Dedifferentiated amniotic fluid mesenchymal stem cell (primary cell): Measurements from ENCODE around the gene ABCG5.
A peak's percentile ranks its signal among the peaks of the same experiment; 100 is the strongest.

ENCODE experiments used
- DNase-seq: peaks from one replicate; pipeline ENCODE4 v3.0.0-alpha.2; 2016; ENCODE audit errors: extremely low spot score

ABCG5 gene

DNA sequence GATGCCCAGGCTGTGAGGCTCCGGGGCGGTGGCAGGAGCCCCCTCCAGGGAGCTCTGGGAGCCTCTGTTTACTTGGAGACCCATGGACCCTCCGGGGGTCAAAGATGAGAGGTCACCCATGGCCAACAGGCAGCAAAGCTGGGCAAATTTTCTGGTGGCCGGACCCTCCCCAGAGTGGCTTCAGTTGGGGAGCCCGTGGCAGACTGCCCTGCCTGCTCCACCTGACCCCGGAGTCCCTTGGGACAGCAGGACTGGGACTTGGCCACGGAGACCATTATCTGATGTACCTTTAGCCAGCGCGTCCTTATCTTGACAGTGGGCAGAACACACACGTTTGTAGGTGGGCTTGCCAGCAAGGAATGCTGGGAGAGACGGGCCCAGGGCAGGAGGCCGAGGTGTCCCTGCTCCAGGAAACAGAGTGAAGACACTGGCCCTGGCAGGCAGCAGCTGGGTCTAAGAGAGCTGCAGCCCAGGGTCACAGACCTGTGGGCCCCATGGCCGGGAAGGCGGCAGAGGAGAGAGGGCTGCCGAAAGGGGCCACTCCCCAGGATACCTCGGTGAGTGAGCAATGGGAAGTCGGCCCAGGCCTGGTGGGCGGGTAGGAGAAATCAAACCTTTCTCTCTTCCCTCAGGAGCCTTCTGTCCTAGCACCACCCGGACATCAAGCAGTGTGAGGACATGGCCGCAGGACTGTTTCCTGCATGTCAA lies at the start of gene ABCG5, which contains the start of gene ABCG8:
ABCG5 (minus strand) TSS at position 280 of the 708 bp plus-strand sequence; CDS start at position 120, 160 bp downstream.
ABCG8 (plus strand) TSS at position 412 of the 708 bp plus-strand sequence; CDS start at position 495, 83 bp downstream.
- DNase-seq, result no peak

DNA sequence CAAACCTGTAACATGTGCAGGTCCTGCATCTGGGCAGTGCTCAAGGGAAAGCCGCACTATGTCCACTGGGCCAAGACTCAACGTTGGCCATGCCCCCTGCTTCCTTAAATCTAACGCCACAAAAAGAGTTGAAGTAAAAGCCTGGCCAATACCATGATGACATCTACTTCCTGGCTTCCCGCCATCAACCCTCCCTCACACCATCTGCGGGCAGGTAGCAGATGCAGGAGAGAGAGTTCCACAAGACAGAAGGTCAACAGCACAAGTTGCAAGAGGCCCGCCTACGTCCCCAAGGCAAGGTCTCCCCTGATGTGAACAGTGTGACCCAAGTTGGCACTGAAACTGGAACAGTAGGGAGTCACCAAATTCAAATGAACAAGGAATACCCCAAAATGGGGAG lies 48.5 kb upstream of the ABCG5 start:
- no peak for DNase-seq

DNA sequence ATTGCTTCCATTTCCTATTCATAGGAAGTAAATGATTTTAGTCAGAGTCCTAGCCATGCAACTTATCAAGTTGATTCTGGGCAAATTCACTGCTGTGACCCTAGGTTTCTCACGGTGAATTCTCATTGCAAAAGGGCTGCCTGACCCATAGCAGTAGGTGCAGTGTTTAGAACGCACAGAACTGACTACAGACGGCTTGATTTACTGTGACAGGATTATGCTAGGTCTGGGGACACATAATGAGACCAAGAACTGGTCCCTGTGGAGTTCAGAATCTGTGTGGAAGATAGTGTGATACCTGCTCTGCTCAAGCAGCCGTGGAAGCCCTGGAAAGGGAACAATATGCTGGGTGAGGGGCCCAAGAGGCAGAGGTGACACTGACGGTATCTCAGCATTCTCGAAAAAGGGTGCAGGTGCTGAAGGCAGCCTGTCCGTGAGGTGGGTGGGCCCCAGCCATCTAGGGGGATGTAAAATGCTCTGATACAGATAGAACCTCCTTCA lies 46.5 kb upstream of the ABCG5 start:
- no peak for DNase-seq

DNA sequence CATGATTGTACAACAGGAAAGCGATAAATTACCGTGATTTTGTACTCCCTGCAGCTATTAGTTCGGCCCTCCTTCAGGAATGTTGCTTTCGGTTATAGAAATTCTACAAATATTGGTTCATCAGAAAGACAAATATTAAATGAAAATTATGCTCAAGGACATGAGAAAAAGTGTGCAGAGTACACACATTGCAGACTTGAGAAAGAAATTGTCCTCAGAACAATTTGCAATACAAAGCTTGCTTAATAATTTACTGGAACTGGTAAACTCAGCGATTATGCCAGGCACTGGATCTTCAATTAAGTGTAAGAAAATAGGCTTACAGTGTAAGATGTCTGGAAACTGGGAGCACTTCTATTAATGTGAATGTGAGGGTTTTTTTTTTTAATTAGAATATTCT lies 46.0 kb upstream of the ABCG5 start:
- DNase-seq, result no peak

DNA sequence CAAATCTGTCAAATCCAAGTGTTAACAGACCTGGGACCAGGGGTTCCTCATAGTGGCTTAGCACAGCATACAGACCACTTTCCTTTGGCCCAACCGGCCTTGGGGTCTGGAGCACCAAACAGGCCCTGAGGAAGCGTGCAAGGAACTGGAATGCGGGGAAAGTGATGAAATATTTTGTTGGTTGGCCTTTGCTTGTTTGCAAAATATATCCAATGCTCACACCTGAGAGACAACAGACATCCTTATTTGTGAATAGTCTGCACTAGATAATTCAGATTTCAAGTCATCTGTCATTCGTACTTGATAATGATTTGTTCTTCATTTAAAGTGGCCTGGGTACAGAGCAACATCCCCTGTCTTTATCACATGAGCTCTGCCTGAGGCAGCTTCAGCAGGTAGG lies 43.7 kb upstream of the ABCG5 start:
- DNase-seq, result no peak

DNA sequence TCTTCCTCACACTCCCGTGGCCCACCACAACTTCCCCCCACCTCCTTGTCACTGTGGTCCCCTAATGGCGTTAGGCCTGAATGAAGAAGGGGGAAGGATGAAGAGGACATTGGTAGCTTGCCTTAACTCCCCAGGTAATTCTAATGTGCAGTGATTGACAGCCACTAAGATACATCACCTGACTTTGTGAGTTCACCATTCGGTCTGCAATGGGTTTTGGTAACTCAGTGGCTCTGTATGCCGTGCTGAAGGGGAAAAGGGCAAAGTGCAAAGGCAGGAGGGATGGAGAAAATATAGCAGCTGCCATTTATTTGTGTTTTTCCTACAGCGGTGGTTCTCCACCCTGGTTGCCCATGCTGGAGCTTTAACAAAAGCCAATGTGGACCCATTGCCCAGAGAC lies 42.3 kb upstream of the ABCG5 start:
- DNase-seq, result no peak

DNA sequence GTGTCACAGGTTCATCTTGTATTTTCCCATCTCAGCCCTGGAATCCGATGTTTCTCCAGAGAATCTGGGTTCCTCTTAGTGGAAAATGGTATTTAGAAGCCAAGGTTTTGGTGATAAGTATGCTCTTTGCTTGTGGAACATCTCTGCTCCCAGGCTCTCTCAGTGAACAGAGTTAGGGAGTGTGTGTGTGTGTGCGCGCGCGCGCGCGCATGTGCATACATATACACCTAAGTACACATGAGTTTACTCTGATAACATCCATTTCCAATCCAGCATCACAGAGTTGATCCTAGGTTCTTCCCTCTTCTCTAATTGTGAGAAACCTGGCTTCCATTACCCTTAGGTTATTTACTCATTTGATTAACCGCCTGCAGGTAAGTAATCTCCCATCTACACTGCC lies 41.8 kb upstream of the ABCG5 start:
- DNase-seq, result no peak

DNA sequence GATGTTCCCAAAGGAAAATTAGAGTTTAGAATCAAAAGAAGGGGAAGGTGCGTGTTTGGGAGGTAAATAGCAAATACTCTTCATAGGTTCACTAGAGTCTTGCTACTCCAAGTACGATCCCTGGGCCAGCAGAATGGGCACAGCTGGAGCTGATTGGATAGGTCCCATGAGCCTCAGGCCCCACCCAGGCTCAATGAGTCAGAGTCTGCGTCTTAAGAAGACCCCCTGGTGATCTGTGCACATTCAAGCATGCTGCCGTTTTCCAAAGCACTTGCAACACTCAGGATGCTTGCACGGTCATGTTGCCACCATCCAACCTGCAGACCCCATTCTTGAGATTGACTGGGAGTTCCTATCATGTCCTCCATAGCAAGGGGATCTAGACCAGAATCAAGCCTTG lies 40.6 kb upstream of the ABCG5 start:
- DNase-seq, result no peak

DNA sequence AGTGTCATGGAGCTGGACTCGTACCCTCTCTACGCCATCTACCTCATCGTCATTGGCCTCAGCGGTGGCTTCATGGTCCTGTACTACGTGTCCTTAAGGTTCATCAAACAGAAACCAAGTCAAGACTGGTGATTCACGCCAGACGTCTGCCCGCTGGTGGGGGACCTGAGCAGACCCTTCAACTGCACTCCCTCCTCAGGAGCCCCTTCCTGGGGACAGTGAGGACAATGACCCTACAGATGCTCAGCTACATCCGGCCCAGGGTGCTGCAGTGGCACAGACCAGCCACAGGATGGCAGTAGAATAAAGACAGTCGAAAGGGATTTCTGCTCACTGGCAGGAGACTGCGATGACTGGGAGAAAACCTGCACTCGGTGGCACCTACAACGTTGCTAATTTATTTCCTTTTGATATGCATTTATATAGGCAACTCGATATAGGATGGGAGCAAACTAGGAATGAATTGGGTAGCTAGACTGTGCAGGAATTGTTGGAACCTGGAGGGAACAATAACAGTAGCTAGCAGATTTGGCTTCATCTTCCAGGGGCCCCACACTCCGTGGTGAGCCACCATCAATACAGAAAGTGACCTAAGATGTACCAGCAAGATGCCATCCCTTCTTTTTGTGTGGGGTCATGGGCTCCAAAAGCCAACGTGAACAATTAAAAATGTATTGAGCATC lies 39.3 kb upstream of the ABCG5 start:
- DNase-seq, result peak; percentile 48

DNA sequence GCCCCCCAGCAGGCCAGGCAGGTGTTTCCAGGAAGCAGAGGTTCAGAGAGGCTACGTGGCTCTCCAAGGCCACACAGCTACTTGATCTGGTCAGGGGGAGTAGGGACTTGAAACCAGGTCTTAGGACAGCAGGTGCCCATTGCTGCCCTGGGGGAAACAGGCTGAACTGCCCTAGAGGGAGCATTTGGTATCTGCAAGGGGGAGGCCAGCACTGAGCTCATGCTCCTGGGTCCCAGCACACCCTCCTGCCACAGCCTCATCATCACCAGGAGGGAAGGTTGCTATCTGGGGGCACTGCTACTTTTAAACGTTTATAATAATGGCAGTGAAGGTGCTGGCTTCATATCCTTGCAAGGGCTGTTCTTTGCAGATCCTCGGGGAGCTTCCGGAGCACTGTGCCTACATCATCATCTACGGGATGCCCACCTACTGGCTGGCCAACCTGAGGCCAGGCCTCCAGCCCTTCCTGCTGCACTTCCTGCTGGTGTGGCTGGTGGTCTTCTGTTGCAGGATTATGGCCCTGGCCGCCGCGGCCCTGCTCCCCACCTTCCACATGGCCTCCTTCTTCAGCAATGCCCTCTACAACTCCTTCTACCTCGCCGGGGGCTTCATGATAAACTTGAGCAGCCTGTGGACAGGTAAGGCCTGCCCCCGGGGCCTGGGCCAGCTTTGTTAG lies 36.3 kb upstream of the ABCG5 start:
- no peak for DNase-seq

DNA sequence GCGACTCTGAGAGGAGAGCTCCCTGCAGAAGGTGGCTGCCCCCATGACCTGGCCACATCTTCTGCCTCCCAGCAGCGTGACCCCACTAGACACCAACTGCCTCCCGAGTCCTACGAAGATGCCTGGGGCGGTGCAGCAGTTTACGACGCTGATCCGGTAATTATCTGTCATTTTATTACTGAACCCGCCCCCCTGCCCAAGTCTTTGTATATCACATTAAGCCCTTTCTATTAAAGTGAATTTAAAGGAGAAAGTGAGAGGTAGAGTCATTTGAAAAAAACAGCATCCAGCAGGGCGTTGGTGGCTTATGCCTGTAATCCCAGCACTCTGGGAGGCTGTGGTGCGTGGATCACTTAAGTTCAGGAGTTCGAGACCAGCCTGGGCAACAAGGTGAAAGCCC lies 33.5 kb upstream of the ABCG5 start:
- no peak for DNase-seq

DNA sequence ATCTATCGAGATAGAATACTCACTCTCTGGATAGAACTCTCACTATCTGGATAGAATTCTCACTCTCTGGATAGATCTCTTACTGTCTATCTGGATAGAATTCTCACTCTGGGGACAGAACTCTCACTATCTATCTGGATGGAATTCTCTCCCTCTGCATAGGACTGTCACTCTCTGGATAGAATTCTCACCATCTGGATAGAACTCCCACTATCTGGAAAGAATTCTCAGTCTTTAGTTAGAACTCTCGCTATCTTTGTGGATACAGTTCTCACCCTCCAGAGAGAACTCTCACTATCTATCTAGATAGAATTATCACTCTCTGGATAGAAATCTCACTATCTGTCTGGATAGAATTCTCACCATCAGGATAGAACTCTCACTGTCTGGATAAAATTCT lies 16.7 kb upstream of the ABCG5 start:
- DNase-seq, result no peak

DNA sequence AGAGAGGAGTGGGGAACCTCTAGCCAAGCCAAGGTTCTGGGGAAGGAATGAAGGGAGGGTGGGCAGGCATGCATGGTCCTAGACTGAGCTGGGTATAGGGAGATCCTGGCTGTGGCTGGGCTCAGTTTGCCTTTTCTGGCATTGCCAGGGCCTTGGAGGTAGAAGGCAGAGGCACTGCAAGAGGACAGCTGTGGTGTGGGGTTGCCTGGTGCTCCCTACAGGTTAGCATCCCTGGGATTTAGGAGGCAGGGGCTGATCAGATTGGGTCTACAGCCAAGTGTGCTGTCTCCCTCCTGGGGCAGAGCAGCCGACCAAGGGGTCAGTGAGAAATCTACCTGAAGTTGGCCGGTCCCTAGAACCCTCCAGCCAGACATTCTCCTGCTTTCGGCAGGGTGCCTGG lies 16.0 kb upstream of the ABCG5 start:
- no peak for DNase-seq

DNA sequence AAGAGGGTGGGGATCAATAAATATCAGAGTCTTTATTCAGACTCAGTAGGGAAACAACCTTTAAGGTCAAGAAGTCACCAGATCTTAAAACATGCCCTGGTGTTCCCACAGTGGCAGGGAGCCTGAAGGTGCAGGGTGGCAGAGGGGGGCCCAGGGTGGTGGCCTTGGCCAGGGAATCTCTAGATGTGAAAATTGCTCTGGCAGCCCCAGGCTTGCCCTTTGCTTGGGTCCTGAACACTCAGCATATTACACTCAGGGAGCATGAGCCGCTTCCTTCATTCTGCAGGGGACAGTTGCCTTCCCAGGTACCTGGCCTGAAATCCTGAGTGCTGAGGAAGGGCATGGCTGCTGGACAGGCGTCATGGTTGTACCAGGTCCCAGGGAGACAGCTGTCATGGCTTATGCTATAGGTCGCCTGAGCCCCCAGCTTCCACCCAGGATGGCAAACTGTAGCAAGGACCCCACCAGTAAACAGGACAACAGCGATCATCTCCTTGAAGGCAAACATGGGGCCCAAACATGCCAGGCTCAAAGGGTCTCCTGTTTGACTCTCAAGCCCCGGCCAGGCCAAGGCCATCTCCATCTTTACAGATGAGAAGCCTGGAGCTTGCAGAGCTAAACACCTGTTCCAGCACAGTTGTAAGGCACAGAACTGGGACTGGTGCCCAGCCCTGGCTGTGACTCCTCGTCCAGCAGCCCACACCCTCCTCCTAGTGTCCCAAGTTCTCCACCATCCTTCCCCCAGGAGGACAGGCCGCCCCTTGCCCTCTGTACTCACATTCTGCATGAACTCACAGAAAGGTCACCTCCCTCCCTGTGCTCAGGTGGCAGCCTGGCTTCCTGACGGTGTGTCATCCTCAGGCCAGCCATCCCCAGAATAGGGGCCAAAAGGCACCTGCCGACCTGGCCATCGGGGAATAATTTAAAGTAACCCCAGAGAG lies 14.8 kb upstream of the ABCG5 start:
- DNase-seq, result no peak

DNA sequence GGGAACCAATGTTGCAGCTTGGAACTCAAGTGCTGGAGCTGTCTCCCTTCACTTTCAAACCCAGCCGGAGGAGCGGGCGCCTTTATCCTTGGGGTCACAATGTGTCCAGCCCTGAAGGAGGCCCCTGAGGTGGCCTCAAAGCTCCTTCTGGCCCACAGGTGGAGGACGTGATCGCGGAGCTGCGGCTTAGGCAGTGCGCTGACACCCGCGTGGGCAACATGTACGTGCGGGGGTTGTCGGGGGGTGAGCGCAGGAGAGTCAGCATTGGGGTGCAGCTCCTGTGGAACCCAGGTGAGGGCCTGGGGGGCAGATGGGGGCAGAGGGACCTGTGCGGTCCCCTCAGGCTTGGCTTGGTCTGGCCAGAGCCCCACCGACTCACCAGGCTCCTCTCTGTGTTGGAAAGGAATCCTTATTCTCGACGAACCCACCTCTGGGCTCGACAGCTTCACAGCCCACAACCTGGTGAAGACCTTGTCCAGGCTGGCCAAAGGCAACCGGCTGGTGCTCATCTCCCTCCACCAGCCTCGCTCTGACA lies 13.6 kb upstream of the ABCG5 start:
- no peak for DNase-seq

DNA sequence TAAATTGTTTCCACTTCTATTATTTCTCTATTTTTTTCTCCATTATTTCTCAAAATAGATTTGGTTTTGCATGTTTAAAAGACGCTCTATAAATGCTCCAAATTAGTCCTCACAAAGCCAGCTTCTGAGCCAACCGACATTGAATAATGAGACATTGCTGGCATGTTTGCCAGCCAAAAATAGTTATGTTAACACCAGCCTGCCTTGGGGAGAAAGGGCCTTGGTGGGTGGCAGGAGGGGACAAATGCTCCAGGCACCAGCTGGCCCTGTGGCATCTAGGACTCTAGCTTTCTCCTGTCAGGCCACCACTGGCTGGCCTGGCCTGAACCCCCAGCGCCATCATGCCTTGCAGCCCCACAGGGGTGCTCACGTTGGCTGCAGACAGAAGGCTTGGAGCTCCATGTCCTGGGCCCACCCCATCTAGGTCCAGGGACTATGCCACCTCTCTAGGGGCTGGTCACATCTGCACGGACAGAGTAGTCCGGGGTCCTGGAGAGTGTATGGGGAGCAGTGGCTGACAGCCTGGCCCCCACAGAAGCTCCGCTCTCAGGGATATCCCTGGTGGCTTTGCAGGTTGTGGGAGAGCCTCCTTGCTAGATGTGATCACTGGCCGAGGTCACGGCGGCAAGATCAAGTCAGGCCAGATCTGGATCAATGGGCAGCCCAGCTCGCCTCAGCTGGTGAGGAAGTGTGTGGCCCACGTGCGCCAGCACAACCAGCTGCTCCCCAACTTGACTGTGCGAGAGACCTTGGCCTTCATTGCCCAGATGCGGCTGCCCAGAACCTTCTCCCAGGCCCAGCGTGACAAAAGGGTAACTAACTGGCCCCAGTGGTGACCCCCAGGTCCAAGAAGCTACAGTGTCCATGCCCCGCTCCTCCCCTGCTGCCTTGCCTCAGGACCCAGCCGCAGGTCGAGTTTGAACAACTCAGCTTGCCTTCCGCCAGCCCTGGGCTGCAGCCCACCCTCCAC lies 12.7 kb upstream of the ABCG5 start:
- DNase-seq, result no peak

DNA sequence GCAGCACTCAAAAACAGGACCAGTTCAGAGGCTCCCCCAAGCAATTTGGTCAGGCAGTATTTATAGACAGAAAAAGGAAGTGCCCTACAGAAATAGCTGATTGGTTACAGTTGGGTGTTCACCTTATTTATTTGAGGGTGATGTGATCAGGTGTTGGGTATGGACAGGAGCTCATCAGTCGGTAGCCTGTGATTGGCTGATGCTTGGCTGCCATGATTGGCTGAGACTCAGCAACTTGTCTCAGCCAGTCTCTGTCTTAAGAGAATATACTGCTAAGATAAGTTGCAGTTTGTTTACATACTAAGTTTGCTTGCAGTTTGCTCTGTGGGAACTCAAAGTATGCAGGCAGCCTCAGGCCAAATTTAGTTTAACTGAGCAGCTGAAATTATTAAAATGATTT lies 9.6 kb upstream of the ABCG5 start:
- no peak for DNase-seq

DNA sequence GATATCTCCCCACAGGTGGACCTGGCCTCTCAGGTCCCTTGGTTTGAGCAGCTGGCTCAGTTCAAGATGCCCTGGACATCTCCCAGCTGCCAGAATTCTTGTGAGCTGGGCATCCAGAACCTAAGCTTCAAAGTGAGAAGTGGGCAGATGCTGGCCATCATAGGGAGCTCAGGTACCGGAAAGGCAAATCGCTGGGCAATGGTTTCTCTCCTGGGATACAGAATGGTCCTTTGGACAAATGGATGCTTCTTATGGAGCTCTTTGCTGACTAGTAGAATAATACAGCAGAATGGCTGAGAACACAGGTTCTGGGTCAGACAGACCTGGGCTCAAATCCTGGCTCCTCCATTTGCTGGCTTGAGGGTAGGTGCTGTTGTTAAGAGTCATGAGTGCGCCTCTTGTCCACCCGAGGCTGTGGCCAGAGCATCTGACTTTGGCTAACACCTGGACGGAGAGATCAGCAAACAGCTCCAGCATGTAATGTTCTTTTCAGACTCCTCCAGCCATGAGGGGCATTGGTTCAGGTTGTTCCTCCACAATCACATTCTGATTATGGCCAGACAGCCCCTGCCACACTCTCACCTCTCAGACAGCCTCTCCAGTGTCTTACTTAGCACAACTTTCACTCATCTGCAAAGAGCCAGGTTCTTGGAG lies 7.6 kb upstream of the ABCG5 start:
- no peak for DNase-seq

DNA sequence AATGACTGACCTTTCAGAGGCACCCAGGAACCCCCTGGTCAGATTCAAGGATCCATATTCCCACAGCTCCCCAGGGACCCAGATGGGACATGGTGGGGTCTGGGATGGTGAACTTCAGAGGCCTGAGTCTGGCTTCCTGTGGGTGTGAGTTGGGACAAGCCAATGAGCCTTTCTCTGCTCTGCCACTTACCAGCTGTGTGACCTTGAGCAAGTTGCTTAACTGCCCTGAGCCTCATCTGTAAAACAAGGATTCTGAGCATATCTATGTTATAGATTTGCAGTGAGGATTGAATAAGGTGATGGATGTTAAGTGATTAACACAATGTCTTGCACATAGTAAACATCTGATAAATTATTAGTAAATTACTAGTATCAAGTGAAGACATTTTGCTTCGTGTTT lies 6.5 kb upstream of the ABCG5 start:
- DNase-seq, result no peak

DNA sequence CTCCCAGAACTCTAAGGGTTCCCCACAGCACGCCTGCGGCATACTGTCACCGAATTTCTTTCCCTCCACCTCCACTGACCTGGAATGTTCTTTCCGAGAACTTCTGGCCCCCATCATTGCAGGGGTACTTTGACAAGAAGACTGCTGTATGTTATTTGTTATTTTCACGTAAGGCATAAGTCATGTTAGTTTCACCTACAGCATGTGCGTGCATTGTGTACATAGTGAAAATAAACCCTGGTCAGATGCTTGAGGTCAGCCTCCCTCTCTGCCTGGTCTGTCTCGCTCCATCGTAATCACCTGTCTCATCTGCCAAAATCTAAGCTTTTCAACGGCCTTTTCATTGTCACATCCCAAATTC lies 4.2 kb upstream of the ABCG5 start:
- DNase-seq, result no peak
